ENCODE measurements around the gene PIPOX. TPM values are rescaled to one million over a fixed set of nuclear protein-coding genes. Genes with fewer than 3 reads are reported as not detected.

The PIPOX gene
- total and polyA plus RNA-seq, 2 of the 13 experiments (the other 11 are each of a cell fraction or from before 2014, with no cell fraction given), result 87.3 to 154 TPM

GRCh38 chr17:29045734-29046472 lies 3.0 kb downstream of the PIPOX start (continued):
- TF ChIP-seq ZNF709 (CRISPR knock-in tag; IDR thresholded peaks at IDR 0.05) (peak; percentile 59; the same call in 1 of the 2 replicates), SNAPC4 (CRISPR knock-in tag; IDR thresholded peaks at IDR 0.05) (no peak), MBD4 (IDR thresholded peaks at IDR 0.05; ENCODE audit: borderline replicate concordance, low read length) (no peak), MTA3 (CRISPR knock-in tag; IDR thresholded peaks at IDR 0.05) (no peak), HDAC2 (CRISPR knock-in tag; IDR thresholded peaks at IDR 0.05) (peak; percentile 71; the same call in 1 of the 2 replicates), ZBTB40 (IDR thresholded peaks at IDR 0.05) (no peak), ZBTB40 (CRISPR knock-in tag; IDR thresholded peaks at IDR 0.05) (no peak; the same call in 1 of the 2 replicates), MXD4 (CRISPR knock-in tag; IDR thresholded peaks at IDR 0.05) (no peak), CEBPB (IDR thresholded peaks at IDR 0.05; ENCODE audit: borderline replicate concordance, low read depth, low read length) (peak; percentile 92), PRDM15 (CRISPR knock-in tag; IDR thresholded peaks at IDR 0.05) (no peak)
